HG03025 (cell line): ENCODE data around the gene LEFTY1.

Source experiments
- ATAC-seq: cut with Tn5 transposase; IDR thresholded peaks from one replicate; pipeline ENCODE4 v1.9.1; 2021; ENCODE audit warnings: mild to moderate bottlenecking, moderate library complexity; ENCODE audit not compliant: unreplicated experiment, low FRiP score

Gene LEFTY1

GRCh38 chr1:225917101-225917500, 28.2 kb upstream of the LEFTY1 start:
- no peak for ATAC-seq

- ATAC-seq, result no peak
Measured at GRCh38 chr1:225915538-225915991, 26.6 kb upstream of the LEFTY1 start.

GRCh38 chr1:225914947-225915346, 26.0 kb upstream of the LEFTY1 start:
- ATAC-seq, result no peak

GRCh38 chr1:225914391-225914790, 25.4 kb upstream of the LEFTY1 start:
- no peak for ATAC-seq

GRCh38 chr1:225911191-225912130, 22.5 kb upstream of the LEFTY1 start:
- ATAC-seq, result no peak

GRCh38 chr1:225909477-225909876, 20.5 kb upstream of the LEFTY1 start:
- no peak for ATAC-seq

GRCh38 chr1:225908773-225909172, 19.8 kb upstream of the LEFTY1 start:
- ATAC-seq, result no peak

GRCh38 chr1:225908013-225908640, 19.2 kb upstream of the LEFTY1 start:
- ATAC-seq, result no peak

GRCh38 chr1:225907341-225907740, 18.4 kb upstream of the LEFTY1 start:
- ATAC-seq, result no peak

- ATAC-seq, result no peak
Measured at GRCh38 chr1:225906467-225906866, 17.5 kb upstream of the LEFTY1 start.

GRCh38 chr1:225903623-225904022, 14.7 kb upstream of the LEFTY1 start:
- ATAC-seq, result no peak

- ATAC-seq, result no peak
Measured at GRCh38 chr1:225899044-225899925, 10.3 kb upstream of the LEFTY1 start.

- no peak for ATAC-seq
Measured at GRCh38 chr1:225897595-225898514, 8.9 kb upstream of the LEFTY1 start.

- ATAC-seq, result peak; percentile 100
Measured at GRCh38 chr1:225896937-225897549, 8.1 kb upstream of the LEFTY1 start.

GRCh38 chr1:225896494-225896893, 7.5 kb upstream of the LEFTY1 start:
- no peak for ATAC-seq

GRCh38 chr1:225892307-225892706, 3.4 kb upstream of the LEFTY1 start:
- no peak for ATAC-seq

GRCh38 chr1:225891229-225891972, 2.5 kb upstream of the LEFTY1 start:
- ATAC-seq, result no peak

- ATAC-seq, result no peak
Measured at GRCh38 chr1:225890346-225891228, 1.6 kb upstream of the LEFTY1 start.
